HG03520 (cell line): ENCODE data around the gene IPO7.
"Not testable (repeated sequence)": the region's sequence is repeated elsewhere in the genome, so short reads cannot be mapped to it uniquely, and the experiment has no call there.

Source experiments
- ATAC-seq: cut with Tn5 transposase; IDR thresholded peaks from one replicate; pipeline ENCODE4 v1.9.1; 2021; ENCODE audit warnings: mild to moderate bottlenecking, moderate library complexity; ENCODE audit not compliant: unreplicated experiment

IPO7 gene

DNA sequence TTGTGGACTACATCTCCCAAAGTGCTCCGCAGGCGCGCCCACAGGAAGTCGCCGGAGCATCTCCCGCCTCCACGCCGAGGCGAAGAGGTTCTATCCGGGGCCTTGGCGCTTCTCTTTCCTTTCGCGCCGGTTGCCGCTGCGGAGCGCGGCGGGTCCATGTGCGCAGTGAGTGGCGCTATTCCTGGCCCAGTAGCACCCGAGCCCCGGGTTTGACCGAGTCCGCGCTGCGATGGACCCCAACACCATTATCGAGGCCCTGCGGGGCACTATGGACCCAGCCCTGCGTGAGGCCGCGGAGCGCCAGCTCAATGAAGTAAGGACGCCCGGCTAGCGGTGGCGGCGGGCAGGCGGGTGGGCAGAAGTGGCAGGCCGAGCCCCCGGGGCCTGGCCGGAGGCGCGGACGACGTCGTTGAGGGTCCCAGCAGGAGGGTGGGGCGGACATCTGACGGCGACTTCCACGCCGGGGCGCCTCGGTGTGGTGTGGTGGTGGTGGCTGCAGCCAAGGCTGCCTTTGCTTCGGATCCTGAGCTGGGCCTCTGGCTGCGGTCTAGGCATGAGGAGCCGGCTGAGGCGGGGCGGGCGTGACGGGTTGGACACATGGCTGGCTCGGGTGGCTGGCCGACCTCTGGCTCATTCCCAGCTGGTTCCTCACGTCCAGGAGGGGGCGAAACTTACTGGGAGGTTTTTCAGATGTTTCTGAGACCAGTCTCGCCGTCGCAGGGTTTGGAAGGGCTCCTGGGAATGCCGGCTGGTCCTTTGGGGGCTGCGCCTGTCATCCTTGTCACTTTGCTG is at the start of gene IPO7:
TSS of gene IPO7 (plus strand) at position 118 of the 792 bp plus-strand sequence. CDS start at position 230, 112 bp downstream.
- ATAC-seq = peak; percentile 91

- no peak for ATAC-seq
Observed at GRCh38 chr11:9341638-9342178, 42.7 kb upstream of the IPO7 start.

GRCh38 chr11:9344061-9344680 is 40.3 kb upstream of the IPO7 start:
- ATAC-seq = no peak

- ATAC-seq = no peak
Observed at GRCh38 chr11:9347100-9347499, 37.4 kb upstream of the IPO7 start.

GRCh38 chr11:9347779-9348178 is 36.7 kb upstream of the IPO7 start:
- ATAC-seq = not testable (repeated sequence)

DNA sequence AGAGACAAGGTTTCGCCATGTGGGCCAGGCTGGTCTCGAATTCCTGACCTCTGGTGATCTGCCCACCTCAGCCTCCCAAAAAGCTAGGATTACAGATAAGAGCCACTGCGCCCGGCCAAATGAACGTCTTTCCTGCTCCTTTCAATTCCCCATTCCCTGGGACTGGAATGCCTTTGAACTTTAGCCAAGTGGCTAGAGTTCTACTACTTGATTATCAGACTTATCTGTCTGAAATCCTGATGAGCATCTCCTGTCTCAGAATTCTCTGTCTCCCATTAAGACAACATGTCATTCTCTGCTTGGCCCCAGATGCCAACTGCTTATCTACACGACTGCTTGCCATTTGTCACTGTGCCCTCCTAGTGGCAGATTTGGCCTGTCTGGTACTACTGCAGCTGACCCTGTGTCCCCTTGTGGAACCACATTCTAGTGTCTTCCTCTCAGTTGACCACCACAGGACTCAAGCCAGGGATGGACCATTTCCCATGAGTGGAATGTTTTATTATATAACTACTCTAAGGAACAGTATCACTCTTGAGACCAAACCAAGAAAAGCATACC is 33.1 kb upstream of the IPO7 start:
- no peak for ATAC-seq

DNA sequence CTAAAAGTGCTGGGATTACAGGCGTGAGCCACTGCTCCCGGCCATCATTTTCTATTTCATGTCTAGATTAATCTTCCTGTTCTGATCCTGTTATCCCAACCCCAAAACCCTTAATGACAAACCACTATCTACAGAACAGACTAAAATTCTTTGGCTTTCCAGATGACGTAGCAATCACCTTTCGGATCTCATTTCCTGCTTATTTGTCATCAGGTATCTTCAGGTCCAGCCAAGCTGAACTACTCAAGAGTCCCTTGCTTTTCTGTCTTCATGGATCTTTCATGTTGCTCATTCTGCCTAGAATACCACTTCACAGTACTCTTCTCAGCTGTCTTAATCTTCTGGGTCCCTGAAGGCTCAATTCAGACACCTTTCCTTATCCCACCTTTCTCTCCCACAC is 27.4 kb upstream of the IPO7 start:
- no peak for ATAC-seq

DNA sequence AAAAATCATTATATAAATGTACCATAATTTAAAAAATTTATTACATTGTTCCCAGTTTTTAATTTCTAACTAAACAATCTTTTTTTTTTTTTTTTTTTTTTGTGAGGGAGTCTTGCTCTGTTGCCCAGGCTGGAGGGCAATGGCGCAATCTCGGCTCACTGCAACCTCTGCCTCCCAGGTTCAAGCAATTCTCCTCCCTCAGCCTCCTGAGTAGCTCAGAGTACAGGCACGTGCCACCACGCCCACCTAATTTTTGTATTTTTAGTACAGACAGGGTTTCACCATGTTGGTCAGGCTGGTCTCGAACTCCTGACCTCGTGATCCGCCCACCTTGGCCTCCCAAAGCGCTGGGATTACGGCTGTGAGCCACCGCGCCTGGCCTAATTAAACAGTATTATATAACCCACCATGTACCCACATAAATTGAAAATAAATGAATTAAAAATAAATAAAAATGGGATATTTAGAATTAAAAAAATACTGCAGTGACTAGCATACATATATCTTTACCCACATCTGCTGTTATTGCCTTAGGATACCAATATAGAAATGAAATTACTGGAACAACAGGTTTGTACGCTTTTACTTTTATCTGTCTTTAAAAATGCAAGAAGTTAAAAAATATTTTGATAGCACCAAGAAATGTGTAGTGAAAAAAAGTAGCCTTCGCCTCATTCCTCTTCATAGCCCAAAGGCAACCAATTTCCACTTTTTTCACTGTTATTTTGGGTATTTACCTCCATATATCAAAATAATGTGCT is 23.4 kb upstream of the IPO7 start:
- ATAC-seq = not testable (repeated sequence)

DNA sequence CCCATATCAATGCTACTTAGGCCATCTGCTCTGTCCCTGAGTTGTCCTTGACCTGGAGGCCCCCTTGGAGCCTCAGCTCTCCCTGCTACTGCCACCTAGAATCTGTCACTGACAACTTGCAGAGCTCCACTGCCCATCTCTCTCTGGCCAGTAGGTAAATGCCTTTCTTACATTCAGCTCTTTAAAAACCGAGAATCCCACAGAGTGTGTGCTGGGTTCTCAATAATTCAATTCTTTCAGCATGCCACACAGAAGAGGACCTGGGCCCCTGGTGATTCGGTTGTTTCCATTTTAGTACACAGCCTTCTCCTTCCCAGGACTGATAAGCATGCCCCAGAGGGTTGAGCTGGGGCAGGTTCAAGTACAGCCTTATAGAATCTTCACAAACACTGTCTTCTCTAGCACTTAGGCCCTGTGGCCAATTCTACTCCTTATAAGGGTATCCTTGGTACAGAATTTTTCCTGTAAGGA is 22.0 kb upstream of the IPO7 start:
- ATAC-seq = no peak

GRCh38 chr11:9363954-9364912 is 20.2 kb upstream of the IPO7 start:
- peak; percentile 93 for ATAC-seq

GRCh38 chr11:9367551-9367950 is 16.9 kb upstream of the IPO7 start:
- no peak for ATAC-seq

- ATAC-seq = no peak
Observed at GRCh38 chr11:9377036-9377435, 7.4 kb upstream of the IPO7 start.

- no peak for ATAC-seq
Observed at GRCh38 chr11:9379041-9379440, 5.4 kb upstream of the IPO7 start.

GRCh38 chr11:9380773-9381172 is 3.7 kb upstream of the IPO7 start:
- no peak for ATAC-seq

GRCh38 chr11:9385327-9385899 is 961 bp downstream of the IPO7 start:
- no peak for ATAC-seq

DNA sequence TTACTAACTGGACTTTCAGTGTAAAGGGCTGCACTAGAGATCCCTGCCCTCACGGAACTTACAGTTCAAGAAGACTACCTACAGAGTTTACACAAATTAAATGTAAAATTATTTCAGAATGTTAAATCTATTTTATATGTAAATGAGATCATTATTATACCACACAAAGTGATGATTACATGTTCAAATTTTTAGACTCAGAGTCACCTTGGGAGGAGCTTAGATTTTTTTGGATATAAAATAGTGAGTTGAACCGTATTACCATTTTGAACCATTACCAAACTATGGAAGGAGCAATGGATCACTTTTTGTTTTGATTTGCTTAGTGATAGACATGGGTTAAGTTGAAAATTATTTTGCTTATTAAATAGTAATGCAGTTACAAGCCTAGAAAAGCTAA is 1.6 kb downstream of the IPO7 start:
- ATAC-seq = no peak

- no peak for ATAC-seq
Observed at GRCh38 chr11:9386901-9387300, 2.4 kb downstream of the IPO7 start.

- ATAC-seq = no peak
Observed at GRCh38 chr11:9396310-9396709, 11.9 kb downstream of the IPO7 start.

DNA sequence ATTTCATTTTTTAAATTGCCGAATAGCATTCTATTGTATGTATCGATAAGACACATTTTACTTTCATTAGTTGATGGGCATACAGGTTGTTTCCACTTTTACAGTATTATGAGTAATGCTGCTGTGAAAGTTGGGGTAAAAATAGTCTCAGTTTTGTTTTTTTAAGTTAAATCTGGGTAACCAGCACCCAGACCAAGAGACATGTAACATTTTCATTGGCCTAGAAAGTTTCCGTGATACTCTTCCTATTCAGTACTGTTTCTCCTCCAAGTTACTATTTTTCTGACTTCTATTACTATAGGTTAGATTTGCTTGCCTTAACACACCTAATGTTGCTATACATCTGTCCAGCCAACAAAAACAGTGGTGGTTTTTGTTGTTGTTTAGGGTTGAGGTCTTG is 12.3 kb downstream of the IPO7 start:
- no peak for ATAC-seq
